MV-4-11 (cell line): Measurements from ENCODE around the gene RPGRIP1L.

Experiments
- DNase-seq: peaks from one replicate; lab custom pipeline; 2025; lab: John Stamatoyannopoulos, UW

RPGRIP1L gene

DNA sequence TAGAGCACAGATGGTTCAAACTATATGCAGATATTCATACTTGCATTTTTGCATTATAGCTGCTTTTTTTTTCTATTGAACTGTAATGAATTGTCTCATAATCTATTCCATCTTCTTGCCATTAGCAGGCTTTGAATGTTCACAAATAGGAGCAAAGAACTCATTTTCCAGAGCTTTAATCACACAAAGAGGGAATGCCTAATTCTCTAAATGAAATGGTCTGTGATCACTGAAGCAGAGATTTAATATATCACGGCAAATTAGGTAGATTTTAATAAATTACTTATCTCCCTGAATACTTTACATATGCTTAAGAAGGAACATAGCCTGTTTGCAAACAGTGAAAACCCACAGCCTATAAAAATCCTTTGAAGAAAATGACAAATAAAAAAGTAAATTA is 103.0 kb downstream of the RPGRIP1L start:
- no peak for DNase-seq

GRCh38 chr16:53600126-53600525 is 103.5 kb downstream of the RPGRIP1L start:
- DNase-seq: no peak

DNA sequence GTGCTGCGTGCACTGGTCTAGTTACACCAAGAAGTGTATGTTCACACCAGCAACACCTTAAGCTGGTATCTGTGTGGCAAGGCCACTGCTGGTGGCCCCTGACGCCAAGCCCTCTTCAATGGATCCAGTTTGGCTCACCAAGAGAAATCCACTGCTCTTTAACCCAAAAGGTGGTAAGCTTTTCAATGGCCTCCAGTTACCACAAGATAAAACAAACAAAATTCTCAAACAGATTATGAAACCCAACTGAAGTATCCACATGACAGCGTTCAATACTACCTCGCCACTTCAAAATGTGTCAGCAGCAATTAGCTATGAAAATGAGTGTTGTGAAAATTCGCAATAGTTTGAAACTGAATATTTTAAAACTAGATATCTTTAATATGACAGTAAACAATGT is 104.1 kb downstream of the RPGRIP1L start:
- no peak for DNase-seq

- no peak for DNase-seq
Measured at GRCh38 chr16:53598511-53599275, 105.0 kb downstream of the RPGRIP1L start.

GRCh38 chr16:53597776-53598175 is 105.9 kb downstream of the RPGRIP1L start:
- DNase-seq: no peak

DNA sequence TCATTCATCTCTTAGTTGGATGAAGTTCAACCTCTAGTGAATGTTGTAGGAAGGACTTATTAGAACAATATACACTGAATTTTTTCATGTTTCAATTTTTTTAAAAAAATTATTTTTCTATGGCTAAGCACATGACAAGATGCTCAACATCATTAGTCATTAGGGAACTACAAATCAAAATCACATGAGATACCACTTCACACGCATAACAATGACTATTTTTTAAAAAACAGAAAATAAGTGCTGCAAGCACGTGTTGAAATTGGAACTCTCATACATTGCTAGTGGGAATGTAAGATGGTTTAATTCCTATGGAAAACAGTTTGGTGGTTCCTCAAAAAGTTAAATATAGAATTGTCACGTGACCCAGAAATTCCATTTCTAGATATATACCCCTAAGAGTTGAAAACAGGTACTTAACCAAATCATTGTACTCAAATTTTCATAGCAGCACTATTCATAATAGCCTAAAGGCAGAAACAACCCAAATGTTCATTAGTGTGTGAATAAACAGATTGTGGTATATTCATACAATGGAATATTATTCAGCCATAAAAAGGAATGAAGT is 115.5 kb downstream of the RPGRIP1L start:
- DNase-seq: no peak

- DNase-seq: peak; percentile 65
Measured at GRCh38 chr16:53583401-53583800, 120.3 kb downstream of the RPGRIP1L start.

DNA sequence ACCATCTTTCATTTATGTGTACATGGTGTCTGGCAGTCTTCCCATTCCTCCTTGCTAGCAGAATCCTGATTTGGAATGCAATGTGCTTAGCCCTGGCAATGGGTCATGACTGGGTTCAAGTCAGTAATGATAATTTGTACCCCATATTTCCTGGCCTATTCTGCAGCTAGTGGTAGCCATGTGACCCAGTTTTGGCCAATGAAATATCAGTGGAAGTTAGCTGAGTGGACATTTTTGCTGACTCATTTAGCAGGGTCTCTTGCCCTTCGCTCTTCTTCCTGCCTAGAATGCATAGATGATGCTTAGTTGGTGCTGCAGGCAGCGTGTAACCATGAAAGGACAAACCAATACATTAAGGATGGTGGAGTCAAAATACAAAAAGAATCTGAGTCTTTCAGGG is 121.9 kb downstream of the RPGRIP1L start:
- no peak for DNase-seq

DNA sequence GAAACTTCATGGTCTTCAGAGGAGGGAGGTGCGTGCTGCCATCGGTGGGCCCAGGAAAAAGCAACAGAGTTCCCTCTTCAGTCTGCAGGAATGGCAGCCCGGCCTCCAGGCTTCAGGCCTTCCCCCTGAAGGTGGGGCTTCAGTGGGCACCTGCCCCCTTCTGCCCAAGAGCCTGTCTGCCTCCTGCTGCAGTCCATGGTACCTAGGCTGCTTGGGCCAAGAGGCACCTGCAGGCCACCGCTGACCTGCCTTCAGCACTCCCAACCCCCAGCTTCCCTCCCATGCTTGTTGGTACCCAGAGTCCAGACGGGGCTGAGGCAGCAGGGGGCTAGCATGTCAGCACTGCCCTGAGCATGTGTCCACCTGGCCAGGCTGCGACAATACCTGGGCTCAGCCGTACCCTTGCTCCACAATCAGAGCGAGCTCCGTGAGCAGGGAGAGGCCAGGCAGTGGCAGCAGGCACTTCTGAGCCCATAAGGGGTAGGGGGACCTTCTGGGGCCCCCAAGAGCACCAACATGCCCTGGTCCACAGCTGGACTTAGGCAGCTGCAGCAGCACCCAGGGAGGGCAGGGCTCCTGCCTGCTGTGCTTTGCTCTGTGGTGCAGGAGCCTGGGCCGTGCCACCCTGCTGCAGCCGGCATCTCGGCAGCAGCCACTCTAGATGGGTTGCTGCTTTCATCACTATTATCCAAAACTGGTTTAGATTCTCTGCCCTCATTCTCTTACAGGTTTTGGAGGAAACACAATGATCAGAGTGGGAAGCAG is 123.4 kb downstream of the RPGRIP1L start:
- no peak for DNase-seq

DNA sequence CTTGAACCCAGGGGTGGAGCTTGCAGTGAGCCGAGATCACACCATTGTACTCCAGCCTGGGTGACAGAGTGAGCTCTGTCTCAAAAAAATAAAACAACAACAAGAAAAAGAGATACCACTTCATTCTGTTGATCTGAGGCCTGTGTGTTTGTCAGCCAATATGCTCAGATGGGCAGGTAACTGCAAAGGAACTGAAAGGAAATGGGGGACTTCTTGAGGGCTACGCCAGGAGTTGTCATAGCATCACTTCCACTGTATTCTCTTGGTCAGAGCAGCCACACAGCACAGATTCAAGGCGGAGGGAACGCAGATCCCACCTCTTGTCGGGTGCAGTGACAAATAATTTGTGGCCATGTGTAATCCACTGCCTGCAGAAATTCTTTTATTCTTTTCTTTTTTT is 126.8 kb downstream of the RPGRIP1L start:
- DNase-seq: no peak

- no peak for DNase-seq
Measured at GRCh38 chr16:53576210-53576609, 127.4 kb downstream of the RPGRIP1L start.

GRCh38 chr16:53571763-53572162 is 131.9 kb downstream of the RPGRIP1L start:
- no peak for DNase-seq

DNA sequence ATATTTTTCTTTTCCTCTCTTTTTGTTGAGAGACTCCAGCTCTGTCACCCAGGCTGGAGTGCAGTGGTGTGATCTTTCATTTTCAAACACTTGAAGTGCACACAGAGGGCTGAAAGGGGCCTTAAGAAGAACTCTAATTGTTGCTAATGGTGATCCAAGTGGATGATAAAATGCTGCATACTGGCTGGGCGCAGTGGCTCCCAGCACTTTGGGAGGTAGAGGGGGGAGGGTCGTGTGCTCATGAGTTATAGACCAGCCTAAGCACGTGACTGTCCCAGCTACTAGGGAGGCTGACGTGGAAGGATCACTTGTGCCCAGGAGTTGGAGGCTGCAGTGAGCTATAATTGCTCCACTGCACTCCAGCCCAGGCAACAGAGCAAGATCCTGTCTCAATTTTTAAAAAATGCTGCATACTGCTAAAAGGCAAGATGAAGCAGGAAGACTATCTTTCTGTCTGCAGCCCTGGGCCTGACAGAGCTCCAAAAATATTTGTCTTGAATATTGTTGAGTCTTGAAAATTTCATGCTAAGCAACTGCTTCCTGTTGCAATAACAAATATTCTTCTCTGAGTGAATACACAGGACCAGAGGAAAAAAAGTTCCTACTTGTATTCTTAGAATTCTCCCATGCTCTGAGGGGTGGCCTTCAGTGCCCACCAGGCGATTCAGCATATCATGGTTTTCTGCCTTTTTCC is 137.0 kb downstream of the RPGRIP1L start:
- no peak for DNase-seq

GRCh38 chr16:53565296-53565863 is 138.3 kb downstream of the RPGRIP1L start:
- no peak for DNase-seq

DNA sequence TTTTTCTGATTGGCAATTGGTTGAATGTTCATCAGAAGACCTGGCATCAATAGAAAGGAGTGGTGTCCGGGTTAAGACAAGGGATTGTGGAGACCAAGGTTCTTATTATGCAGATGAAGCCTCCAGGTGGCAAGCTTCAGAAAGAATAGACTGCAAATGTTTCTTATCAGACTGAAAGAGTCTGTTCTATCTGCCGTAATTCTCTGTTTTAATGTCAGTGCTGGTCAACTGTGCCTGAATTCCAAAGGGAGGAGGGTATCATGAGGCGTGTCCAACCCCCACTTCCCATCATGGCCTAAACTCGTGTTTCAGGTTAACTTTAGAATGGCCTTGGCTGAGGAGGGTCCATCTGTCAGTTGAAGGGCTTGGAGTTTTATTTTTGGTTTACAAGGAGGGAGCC is 140.2 kb downstream of the RPGRIP1L start:
- DNase-seq: no peak

- no peak for DNase-seq
Measured at GRCh38 chr16:53561101-53561888, 142.4 kb downstream of the RPGRIP1L start.

DNA sequence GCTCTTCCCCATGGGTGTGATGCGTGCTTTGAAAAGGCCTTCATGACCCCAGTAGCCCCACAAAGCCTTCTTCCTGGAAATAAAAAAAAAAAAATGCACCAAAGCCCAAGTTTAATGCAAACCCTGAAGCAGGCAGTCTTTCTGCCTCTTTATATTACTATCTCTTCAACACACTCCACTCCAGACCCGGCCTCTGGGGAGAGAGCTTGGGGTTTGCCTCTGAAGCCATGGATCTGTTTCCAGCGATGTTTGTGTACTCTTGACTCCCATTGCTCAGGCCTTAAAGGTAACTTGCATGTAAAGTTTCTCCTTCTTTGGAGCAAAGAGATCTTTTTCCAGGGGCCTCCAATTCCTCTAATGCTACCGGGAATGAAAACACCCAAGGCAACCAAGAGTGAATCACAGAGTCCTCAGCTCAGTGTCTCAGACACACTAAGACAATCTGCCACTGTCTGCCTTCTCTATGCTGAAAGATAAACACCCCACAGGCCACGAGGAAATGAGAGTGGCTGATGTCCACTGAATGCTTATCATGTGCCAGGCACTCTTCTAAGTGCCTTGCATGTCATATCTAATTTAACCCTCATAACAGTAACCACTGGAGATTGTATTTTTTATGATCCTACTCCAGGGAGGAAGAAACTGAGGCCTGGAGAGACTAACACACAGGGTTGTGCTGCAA is 144.2 kb downstream of the RPGRIP1L start:
- DNase-seq: no peak

GRCh38 chr16:53558710-53559109 is 144.9 kb downstream of the RPGRIP1L start:
- no peak for DNase-seq

GRCh38 chr16:53556521-53556920 is 147.1 kb downstream of the RPGRIP1L start:
- DNase-seq: no peak

- peak; percentile 72 for DNase-seq
Measured at GRCh38 chr16:53549970-53550690, 153.5 kb downstream of the RPGRIP1L start.
